Naive B cell (primary cell): ENCODE measurements around the gene NAV2. TPM values are rescaled to one million over a fixed set of nuclear protein-coding genes. Genes with fewer than 3 reads are reported as not detected.
A peak's percentile ranks its signal among the peaks of the same experiment; 100 is the strongest.

Experiments used
- ATAC-seq, 2 donors: fragments of 150-1000 bp; cut with Tn5 transposase; 2 replicates each; pipeline ENCODE4 v1.10.0; 2021; ENCODE audit warnings: low read depth in 2 of 2, mild to moderate bottlenecking in 2 of 2, moderate library complexity in 2 of 2
- DNase-seq: peaks from one replicate; pipeline ENCODE4 v3.0.0; 2022
- H3K27ac Mint-ChIP-seq, 6 donors: one replicate each; pipeline ENCODE4 v1.8.0; 2020 to 2022; ENCODE audit warnings: mild to moderate bottlenecking in 6 of 6, mixed read lengths in 6 of 6, moderate library complexity in 5 of 6, inconsistent platforms in 2 of 6
- H3K27me3 Mint-ChIP-seq, 3 donors: one replicate each; pipeline ENCODE4 v1.8.0; 2021 to 2022; ENCODE audit warnings: mixed read lengths in 3 of 3, mild to moderate bottlenecking in 1 of 3
- H3K36me3 Mint-ChIP-seq, 2 donors: one replicate each; pipeline ENCODE4 v1.8.0; 2020 to 2022; ENCODE audit warnings: mixed read lengths in 2 of 2, inconsistent platforms in 1 of 2, mild to moderate bottlenecking in 1 of 2
- H3K4me1 Mint-ChIP-seq, 3 donors: one replicate each; pipeline ENCODE4 v1.8.0; 2020 to 2022; ENCODE audit warnings: mixed read lengths in 3 of 3, inconsistent platforms in 1 of 3, mild to moderate bottlenecking in 1 of 3, moderate library complexity in 1 of 3
- H3K4me3 Mint-ChIP-seq, 8 donors: one replicate each; pipeline ENCODE4 v1.8.0; 2020 to 2022; ENCODE audit warnings: mild to moderate bottlenecking in 8 of 8, mixed read lengths in 8 of 8, moderate library complexity in 8 of 8, inconsistent platforms in 2 of 8
- H3K9me3 Mint-ChIP-seq, 7 donors: one replicate each; pipeline ENCODE4 v1.8.0; 2020 to 2022; ENCODE audit warnings: mixed read lengths in 7 of 7, mild to moderate bottlenecking in 5 of 7, inconsistent platforms in 2 of 7, moderate library complexity in 1 of 7
- polyA plus RNA-seq, 6 donors: library from polyadenylated mRNA; unstranded; fragments of 300-500 nt; fragmentation: Illumina TruSeq; gene quantifications; one replicate each; pipeline ENCODE4 v1.2.3, GENCODE V29; 2021; ENCODE audit warnings: low read depth in 6 of 6

Gene NAV2
- polyA plus RNA-seq, 6 donors from 2014 or later = 0.90 to 3.2 (median 0.94) TPM; not detected in 3

DNA sequence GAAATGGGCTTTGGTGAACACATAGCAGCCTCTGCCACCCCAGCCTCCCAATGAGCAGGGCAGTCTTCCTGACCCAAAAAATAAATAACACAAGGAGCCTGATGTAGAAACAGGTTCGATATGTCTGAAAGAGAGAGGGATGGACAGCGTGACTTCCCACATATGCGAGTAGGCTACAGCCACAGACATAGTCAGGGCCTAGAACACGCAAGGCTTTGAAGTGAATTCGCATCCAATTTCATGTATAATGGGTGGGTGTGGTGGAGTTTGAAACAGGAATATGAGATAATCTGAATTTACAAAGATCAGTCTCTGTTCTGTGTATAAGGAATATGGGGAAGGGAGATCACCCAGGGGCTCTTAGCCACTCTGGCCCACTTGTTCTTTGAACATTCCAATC is 373.3 kb downstream of the NAV2 start:
- peak overlapping the region in 1 of 8 donors; percentile 32 for H3K4me3 Mint-ChIP-seq
- H3K4me1 Mint-ChIP-seq = peaks cover 20 to 39% (median 21%) of the 10 kb centered on the region in 3 donors
- H3K36me3 Mint-ChIP-seq = peaks cover 0 to 7% of the 10 kb centered on the region in 2 donors
- ATAC-seq = no peak
- peaks cover 0 to 5% (median 0%) of the 10 kb centered on the region in 7 donors for H3K9me3 Mint-ChIP-seq
- no peak for DNase-seq
- H3K27ac Mint-ChIP-seq = no peak overlapping the region
- peaks cover 0 to 8% (median 0%) of the 10 kb centered on the region in 3 donors for H3K27me3 Mint-ChIP-seq

DNA sequence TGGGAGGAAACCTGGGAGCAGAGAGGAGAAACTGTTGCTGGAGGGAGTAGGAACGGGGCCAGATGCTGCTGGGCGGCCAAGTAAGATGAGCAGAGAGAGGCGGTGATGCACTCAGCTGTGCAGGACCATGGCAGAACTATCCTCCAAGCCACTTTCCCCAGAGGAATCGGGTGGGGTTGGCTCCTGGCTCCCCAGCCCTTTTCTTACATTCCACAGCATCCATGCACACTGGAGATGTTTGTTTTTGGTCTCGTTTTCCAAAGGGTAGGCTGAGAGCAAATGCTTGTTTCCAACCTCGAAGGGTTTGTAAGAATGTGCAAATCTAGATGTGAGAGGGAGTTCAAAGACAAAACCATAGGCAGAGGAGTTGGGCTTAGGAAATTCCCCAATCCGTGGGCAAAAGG is 374.5 kb downstream of the NAV2 start:
- Mint-ChIP-seq H3K27me3 (peaks cover 0 to 8% (median 0%) of the 10 kb centered on the region in 3 donors), H3K9me3 (peaks cover 0 to 5% (median 0%) of the 10 kb centered on the region in 7 donors), H3K36me3 (peaks cover 0 to 7% of the 10 kb centered on the region in 2 donors), H3K27ac (no peak overlapping the region), H3K4me1 (peaks cover 21 to 39% (median 24%) of the 10 kb centered on the region in 3 donors), H3K4me3 (no peak overlapping the region)
- ATAC-seq (no peak), DNase-seq (no peak)

DNA sequence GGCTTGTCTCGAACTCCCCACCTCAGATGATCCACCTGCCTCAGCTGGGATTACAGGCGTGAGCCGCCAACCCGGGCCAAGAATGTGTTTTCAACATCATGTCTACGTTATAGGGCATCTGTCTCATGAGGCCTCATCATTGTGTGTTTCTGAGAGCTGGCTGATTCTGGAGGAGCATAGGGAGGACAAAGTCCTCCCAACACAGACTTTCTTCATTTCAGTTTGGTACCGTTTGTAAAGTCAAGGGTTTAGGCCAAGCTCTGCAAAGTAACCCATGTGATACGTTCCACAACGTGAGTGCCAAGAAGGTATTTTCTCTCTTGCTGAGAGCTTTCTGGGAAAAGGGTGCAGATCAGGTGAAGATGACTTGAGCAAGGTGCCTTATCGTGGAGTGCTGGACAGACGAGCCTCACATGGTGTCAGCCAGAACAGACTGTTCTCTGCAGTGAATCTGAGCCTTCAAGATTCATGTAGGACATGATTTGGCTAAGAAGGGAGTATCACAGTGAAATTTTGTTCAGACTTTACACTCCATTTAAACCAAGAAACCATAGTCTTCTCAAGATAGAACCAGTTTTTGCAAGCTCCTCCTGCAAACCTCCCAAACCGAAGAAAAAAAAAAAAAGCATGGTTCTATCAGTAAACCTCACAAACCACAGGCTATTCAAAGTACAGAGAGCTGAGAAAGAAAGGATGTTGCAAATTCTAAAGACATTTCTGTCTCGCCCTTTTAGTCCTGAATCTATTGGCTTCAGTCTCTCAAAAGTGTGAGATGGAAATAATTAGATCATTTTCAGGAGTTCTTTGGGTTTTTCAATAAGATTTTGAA is 376.0 kb downstream of the NAV2 start:
- Mint-ChIP-seq H3K27ac (peak overlapping the region in 2 of 6 donors; percentile 1 to 44), H3K4me1 (peaks cover 18 to 34% (median 21%) of the 10 kb centered on the region in 3 donors), H3K9me3 (peaks cover 0 to 5% (median 0%) of the 10 kb centered on the region in 7 donors), H3K36me3 (peaks cover 0 to 13% of the 10 kb centered on the region in 2 donors), H3K27me3 (peaks cover 0 to 8% (median 0%) of the 10 kb centered on the region in 3 donors), H3K4me3 (peak overlapping the region in 4 of 8 donors; percentile 8 to 46 (median 11))
- no peak for ATAC-seq
- no peak for DNase-seq

DNA sequence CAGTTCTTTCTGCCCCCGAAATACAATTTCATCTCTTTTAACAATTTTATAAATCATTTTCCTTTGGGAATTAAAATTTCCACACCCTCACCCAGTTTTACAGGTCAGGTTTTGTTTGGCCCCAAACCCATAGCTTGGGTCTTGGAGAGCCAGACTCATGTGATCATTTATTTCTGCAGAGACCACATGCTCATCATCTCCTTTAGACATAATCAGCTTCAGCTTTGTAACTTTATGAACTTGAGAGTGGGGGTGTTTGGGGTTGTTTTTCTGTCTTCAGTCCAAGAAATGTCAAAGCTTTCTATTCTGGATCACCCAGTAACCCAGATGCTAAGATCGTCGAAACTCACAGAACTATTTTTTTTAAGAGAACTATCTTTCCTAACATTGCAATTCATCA is 376.7 kb downstream of the NAV2 start:
- Mint-ChIP-seq H3K4me3 (peak overlapping the region in 3 of 8 donors; percentile 3 to 46 (median 9)), H3K4me1 (peaks cover 11 to 26% (median 15%) of the 10 kb centered on the region in 3 donors), H3K27ac (peak overlapping the region in 2 of 6 donors; percentile 46 to 63), H3K36me3 (peaks cover 0 to 13% of the 10 kb centered on the region in 2 donors), H3K9me3 (peaks cover 0 to 5% (median 0%) of the 10 kb centered on the region in 7 donors), H3K27me3 (peaks cover 0 to 8% (median 0%) of the 10 kb centered on the region in 3 donors)
- no peak for ATAC-seq
- no peak for DNase-seq

DNA sequence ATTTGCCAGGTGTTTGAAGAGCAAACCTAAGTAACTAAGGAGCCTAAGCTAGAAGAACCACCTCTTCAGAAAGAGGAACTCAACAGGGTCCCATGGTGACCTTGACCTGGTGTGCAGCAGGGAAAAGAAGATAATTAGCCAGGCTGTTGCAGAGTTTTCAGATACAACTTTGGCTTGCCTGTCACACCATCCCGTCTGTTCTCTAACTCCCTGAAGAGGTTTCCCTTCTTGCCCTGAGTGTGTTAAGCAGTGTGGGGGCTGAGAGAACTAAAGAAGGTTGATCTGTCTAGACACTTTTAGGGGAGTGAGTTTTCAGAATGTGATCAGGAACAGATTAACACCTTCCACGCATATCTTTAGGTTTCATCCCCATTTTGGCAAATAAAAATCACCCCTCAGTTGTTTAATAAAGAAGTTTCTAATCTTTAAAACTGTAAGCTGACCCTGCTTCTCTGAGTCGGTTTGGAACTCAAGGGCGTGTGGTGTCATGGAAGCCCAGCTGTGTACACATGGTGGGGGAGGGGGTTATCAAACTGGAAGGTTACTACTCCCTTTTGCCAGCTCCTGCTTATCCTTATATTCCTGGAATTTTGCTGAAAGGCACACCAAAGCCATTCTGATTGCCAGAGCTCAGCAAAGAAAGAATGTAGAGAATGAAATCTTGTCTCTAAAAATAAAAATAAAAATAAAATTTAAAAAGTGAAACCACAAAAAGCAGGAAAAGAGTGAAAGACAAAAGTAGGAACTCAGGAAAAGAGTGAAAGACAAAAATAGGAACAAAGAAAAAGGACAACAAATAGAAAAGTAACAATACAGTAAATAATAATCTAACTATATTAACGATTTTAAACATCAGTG is 377.4 kb downstream of the NAV2 start:
- Mint-ChIP-seq H3K27ac (peak overlapping the region in 4 of 6 donors; percentile 21 to 67 (median 54)), H3K9me3 (peaks cover 0 to 5% (median 0%) of the 10 kb centered on the region in 7 donors), H3K4me3 (peak overlapping the region in 2 of 8 donors; percentile 30 to 46), H3K4me1 (peaks cover 10 to 23% (median 13%) of the 10 kb centered on the region in 3 donors), H3K27me3 (peaks cover 0 to 8% (median 0%) of the 10 kb centered on the region in 3 donors), H3K36me3 (peaks cover 0 to 13% of the 10 kb centered on the region in 2 donors)
- no peak for DNase-seq
- peak in 1 of 2 donors; percentile 80 for ATAC-seq

DNA sequence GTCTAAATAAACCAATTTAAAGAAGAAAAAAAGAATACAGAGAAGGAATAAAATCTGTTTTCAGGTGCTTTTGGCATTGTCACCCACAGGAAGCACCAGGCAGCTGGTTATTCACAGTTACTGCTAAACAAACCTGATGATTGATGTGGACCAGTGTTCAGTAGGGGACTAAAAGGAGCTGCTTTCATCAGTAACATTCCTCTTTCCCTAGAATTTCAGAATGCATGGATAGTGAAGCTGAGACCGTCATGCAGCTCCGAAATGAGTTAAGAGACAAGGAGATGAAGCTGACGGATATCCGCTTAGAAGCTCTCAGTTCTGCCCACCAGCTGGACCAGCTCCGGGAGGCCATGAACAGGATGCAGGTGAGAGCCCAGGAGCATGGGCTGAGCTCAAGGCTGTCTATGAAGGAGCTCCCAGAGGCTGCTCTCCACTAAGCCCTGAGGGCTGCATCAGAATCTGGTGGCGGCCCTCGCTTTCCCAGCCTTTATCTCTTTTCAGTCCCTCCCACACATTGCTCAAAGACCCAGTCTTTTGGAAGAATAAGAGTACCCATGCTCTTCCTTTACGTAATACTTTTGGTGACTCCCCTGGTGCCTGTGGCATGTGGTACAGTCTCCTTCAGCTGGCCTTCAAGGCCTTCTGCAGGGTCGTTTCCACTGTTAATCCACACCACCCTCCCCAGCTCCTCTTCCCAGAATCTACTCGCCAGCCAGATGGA is 378.2 kb downstream of the NAV2 start:
- Mint-ChIP-seq H3K9me3 (peaks cover 0 to 5% (median 0%) of the 10 kb centered on the region in 7 donors), H3K27me3 (peaks cover 0 to 8% (median 0%) of the 10 kb centered on the region in 3 donors), H3K36me3 (peaks cover 0 to 13% of the 10 kb centered on the region in 2 donors), H3K4me1 (peaks cover 10 to 18% (median 13%) of the 10 kb centered on the region in 3 donors), H3K4me3 (peak overlapping the region in 1 of 8 donors; percentile 66), H3K27ac (no peak overlapping the region)
- no peak for ATAC-seq
- no peak for DNase-seq

DNA sequence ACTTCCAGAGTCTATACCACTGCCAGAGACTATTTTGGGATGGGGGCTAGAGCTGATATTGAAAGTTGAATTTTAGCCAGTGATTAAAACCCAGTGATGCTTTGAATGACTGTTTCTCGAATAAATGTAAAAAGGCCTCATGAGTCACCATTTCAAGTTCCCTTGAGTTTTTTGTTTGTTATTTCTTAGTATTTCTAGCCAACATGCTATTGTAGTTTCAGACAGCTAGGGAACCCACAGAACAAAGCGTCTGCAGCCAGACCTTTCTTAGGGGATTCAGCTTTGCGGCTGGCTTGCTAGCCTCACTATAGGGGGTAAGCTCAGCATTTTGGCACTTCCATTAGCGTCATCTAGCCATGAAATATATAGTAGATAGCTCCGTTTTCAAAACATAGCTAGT is 381.1 kb downstream of the NAV2 start:
- H3K9me3 Mint-ChIP-seq = no peaks in the 10 kb centered on the region
- no peak for ATAC-seq
- no peak overlapping the region for H3K27ac Mint-ChIP-seq
- peaks cover 7 to 14% (median 10%) of the 10 kb centered on the region in 3 donors for H3K4me1 Mint-ChIP-seq
- no peak overlapping the region for H3K4me3 Mint-ChIP-seq
- DNase-seq = no peak
- no peaks in the 10 kb centered on the region for H3K27me3 Mint-ChIP-seq
- peaks cover 0 to 6% of the 10 kb centered on the region in 2 donors for H3K36me3 Mint-ChIP-seq

DNA sequence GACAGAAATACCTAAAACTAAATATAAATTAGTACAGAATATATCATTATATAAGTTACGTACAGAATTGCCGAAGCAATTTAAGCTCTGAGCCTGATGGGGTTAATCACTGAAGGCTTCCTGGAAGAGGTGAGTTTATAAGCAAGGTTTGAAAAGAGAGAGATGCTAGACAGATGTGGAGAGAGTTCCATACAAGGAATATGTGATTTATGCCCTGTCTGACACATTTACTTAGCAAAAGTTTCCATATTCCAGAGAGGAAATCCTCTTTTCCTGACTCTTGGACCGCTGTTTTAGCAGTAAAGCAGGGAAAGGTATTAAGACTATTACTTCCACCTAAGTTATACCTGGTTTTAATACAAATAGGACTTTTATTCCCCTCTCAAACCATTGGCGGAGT is 382.6 kb downstream of the NAV2 start:
- H3K9me3 Mint-ChIP-seq = no peaks in the 10 kb centered on the region
- no peaks in the 10 kb centered on the region for H3K27me3 Mint-ChIP-seq
- DNase-seq = no peak
- ATAC-seq = no peak
- no peak overlapping the region for H3K4me3 Mint-ChIP-seq
- no peak overlapping the region for H3K27ac Mint-ChIP-seq
- H3K36me3 Mint-ChIP-seq = peaks cover 0 to 6% of the 10 kb centered on the region in 2 donors
- H3K4me1 Mint-ChIP-seq = peaks cover 14 to 18% (median 16%) of the 10 kb centered on the region in 3 donors

DNA sequence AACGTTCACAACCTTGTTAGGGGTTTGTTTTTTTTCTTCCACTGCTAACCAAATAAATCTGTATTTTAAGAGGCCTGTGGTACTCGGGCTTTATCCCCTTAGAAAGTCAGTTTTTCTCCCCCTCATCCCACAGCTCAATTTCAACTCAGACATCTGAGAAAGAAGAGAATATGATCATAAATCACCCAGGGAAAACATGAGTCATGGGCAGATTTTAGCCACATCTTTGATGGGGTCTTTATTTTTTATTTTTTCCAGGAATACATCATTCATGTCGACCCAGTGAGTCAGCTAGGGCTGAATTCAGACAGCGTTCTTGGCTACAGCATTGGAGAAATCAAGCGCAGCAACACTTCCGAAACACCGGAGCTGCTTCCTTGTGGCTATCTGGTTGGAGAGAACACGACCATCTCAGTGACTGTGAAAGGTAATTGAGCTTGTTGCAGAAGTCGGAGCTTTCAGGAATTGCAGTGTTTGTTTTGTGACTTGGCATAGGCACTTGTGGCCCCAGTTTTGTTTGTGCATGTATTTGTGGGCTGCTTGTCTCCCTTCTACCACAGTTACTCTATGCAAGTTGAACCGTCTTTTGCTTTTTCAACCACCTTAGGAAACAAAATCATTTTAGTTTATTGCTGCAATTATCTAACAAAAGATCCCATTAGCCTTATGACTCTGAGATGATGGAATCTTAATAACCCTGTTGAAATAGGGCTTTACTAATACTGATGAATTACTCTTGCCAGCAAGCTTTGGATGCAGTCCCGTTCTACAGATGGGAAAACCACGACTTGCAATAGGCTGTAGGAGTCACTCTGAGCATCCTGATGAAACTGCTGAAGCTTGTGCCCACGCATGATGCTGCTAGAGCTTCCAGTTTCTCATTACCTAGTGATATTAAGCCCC is 384.9 kb downstream of the NAV2 start:
- ATAC-seq (no peak), DNase-seq (no peak)
- peaks cover 0 to 6% of the 10 kb centered on the region in 2 donors for H3K36me3 Mint-ChIP-seq
- H3K4me3 Mint-ChIP-seq = peak overlapping the region in 1 of 8 donors; percentile 41
- H3K27me3 Mint-ChIP-seq = no peaks in the 10 kb centered on the region
- H3K27ac Mint-ChIP-seq = no peak overlapping the region
- H3K9me3 Mint-ChIP-seq = no peaks in the 10 kb centered on the region
- peaks cover 12 to 18% (median 18%) of the 10 kb centered on the region in 3 donors for H3K4me1 Mint-ChIP-seq

DNA sequence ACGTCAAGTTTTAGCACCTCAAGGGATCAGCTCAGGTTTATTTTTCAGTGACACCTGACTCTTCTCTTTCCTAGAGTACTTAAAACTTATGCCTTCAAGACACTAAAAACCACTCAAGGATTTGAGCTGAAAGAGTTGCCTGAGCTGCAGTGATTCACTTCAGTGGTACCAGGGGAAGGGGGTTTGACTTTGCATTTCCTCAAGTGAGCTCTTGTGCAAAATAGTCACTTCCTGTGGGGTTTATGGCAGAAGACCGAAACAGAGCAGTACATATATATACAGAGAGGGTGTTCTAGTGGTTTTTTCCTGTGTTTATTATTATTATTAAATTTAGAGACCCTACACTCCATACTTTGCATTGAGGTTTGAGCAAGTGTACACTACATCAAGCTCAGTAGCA is 386.9 kb downstream of the NAV2 start:
- peaks cover 0 to 5% (median 2%) of the 10 kb centered on the region in 3 donors for H3K27me3 Mint-ChIP-seq
- no peaks in the 10 kb centered on the region for H3K9me3 Mint-ChIP-seq
- DNase-seq (no peak), ATAC-seq (peak in 1 of 2 donors; percentile 91)
- peak overlapping the region in 4 of 8 donors; percentile 12 to 61 (median 41) for H3K4me3 Mint-ChIP-seq
- H3K36me3 Mint-ChIP-seq = no peaks in the 10 kb centered on the region
- H3K27ac Mint-ChIP-seq = no peak overlapping the region
- peaks cover 12 to 18% (median 18%) of the 10 kb centered on the region in 3 donors for H3K4me1 Mint-ChIP-seq

DNA sequence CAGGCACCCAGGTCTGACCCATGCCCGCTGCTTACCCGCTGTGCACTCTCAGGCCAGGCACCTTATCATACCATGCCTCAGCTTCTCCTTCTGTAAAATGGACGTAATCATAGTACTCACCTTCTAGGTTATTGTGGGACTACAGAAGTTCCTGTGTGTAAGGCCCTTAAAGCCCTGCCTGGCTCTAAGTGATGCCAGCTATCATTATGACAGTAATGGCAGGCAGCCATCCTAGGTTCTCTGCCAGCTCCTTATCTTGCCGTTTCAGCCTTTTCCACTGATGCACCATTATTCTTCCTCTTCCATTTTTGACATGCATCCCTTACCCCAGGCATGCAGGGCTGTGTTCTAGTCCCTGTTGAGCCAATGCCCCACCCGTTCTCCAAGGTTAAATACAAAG is 389.8 kb downstream of the NAV2 start:
- Mint-ChIP-seq H3K27ac (no peak overlapping the region), H3K27me3 (peaks cover 0 to 10% (median 8%) of the 10 kb centered on the region in 3 donors), H3K9me3 (no peaks in the 10 kb centered on the region), H3K36me3 (no peaks in the 10 kb centered on the region), H3K4me1 (peaks cover 12 to 18% (median 18%) of the 10 kb centered on the region in 3 donors), H3K4me3 (no peak overlapping the region)
- DNase-seq = no peak
- ATAC-seq = no peak

DNA sequence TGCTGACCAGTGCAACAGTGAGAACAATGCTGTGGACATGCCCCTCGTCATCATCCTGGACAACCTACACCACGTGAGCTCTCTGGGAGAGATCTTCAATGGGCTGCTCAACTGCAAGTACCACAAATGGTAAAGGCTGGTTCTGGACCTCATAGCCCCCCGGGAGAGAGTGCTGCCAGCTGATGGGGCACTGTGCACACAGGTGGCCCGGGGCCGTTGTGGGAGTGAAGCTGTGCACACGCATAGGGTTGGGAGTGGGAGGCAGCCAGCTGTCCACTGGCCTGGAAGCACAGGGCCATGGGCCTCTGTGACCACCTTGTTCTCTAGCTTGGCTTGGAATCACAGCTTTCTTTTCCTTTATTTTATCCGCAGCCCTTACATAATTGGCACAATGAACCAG is 390.6 kb downstream of the NAV2 start:
- no peaks in the 10 kb centered on the region for H3K9me3 Mint-ChIP-seq
- H3K27me3 Mint-ChIP-seq = peaks cover 0 to 10% (median 8%) of the 10 kb centered on the region in 3 donors
- H3K36me3 Mint-ChIP-seq = no peaks in the 10 kb centered on the region
- H3K4me1 Mint-ChIP-seq = peaks cover 12 to 18% (median 18%) of the 10 kb centered on the region in 3 donors
- DNase-seq = no peak
- H3K27ac Mint-ChIP-seq = no peak overlapping the region
- no peak for ATAC-seq
- no peak overlapping the region for H3K4me3 Mint-ChIP-seq
